Astrocyte of the spinal cord (primary cell): Measurements from ENCODE around the gene PIK3CG.

Experiments used
- DNase-seq: peaks from one replicate; pipeline ENCODE4 v3.0.0; 2011; ENCODE audit warnings: low read depth, low spot score
- H3K4me3 ChIP-seq: 2 replicates; pipeline ENCODE4 v1.5.1; 2011; ENCODE audit warnings: low read depth, mild to moderate bottlenecking, low read length, moderate library complexity
- in situ Hi-C: cut with HindIII; loops from 2 replicates; pipeline ENCODE4 v1.10.0; 2017; ENCODE audit warnings: low sequenced_read_pairs
- TF ChIP-seq, protein P1 (sequence below): IDR thresholded peaks from 2 replicates; pipeline ENCODE4 v1.5.1; 2012; ENCODE audit warnings: low read depth, mild to moderate bottlenecking, low read length, inconsistent platforms

The PIK3CG gene

DNA sequence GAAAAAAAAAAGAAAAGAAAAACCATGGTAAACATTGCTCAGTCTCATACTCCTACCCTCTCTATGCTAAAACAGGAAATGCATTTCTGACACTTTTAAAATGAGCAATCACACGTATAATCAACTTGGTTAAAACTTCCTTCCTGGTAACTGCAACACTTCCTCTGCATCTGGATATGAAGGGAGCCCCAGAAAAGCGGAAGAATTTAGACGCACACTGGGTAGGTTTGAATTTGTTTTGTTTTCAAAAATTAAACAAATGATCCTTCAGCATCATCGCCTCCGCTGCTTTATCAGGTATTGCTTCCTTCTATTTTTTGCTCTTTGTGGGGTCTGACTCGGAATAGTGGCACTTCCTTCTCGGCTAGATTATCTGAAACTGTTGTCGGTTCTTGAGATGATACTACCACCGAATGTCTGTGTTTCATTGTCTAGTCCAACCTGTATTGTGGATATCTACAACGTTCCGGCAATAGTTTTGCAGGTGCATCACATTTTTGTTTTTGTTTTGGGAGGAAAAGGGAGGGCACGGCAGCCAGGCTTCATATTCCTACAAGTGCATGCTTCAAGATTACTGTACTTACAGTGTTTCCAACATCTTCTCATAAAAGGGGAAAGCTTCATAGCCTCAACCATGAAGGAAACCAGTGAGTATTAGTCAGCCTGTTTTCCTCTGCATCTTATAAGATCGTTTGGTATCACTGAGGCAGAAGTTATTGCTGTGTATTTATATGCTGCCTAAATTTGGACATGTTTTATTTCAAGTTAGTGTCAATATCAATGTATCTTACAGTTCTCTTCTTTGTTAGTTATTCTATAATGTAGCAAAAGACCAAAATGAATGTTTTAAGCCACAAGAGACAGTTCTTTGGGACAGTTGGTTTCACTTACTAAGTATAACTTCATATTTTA, at the start of gene PIK3CG:
PIK3CG (plus strand) TSS at position 153 of the 912 bp plus-strand sequence. CDS start 2,280 bp downstream, outside the sequence.
- TF ChIP-seq, protein P1, sequence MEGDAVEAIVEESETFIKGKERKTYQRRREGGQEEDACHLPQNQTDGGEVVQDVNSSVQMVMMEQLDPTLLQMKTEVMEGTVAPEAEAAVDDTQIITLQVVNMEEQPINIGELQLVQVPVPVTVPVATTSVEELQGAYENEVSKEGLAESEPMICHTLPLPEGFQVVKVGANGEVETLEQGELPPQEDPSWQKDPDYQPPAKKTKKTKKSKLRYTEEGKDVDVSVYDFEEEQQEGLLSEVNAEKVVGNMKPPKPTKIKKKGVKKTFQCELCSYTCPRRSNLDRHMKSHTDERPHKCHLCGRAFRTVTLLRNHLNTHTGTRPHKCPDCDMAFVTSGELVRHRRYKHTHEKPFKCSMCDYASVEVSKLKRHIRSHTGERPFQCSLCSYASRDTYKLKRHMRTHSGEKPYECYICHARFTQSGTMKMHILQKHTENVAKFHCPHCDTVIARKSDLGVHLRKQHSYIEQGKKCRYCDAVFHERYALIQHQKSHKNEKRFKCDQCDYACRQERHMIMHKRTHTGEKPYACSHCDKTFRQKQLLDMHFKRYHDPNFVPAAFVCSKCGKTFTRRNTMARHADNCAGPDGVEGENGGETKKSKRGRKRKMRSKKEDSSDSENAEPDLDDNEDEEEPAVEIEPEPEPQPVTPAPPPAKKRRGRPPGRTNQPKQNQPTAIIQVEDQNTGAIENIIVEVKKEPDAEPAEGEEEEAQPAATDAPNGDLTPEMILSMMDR = no peak
- no peak within 1 kb of the TSS for H3K4me3 ChIP-seq
- no peak for DNase-seq
- in situ Hi-C loops = no loop called here

DNA sequence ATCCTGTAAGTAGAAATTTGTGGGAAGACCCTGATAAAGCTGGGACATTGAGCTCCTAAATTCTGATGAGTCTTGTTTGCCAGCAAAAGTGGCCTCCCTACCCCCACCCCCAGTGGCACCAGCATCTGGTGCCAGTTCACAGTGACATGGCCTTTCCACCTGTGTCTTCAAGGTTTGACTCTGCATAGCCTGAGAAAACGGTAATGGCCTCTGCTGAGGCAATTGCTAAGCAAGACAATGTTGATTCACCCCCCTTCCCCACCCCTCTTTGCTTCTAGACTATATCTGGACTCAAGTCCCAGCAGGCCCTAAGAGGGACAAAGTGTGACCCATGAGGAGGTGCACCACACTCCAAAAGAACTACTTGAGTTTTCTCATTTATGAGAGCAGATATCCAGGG, 48.0 kb upstream of the PIK3CG start:
- H3K4me3 ChIP-seq = no peak overlapping the region
- in situ Hi-C loops = no loop called here
- DNase-seq = no peak
- TF ChIP-seq, protein P1 = no peak

DNA sequence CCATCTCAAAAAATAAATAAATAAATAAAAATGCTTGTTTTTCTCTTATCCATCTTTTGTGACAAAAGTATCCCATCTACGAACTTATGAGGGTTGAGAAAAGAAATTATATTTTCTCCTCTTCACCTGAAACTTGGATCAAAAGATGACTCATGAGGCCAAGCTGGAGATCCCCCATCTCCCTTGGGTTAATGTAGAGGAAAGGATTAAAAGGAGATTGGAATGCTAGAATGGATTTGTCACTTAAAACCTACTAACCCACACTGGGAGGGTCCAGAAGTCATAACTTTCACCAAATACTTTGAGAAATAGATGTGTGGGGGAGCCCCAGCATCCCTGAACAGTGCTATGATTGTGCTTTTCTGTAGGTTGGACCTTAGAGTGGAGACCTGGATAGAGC, 46.3 kb upstream of the PIK3CG start:
- TF ChIP-seq, protein P1 = no peak
- no peak overlapping the region for H3K4me3 ChIP-seq
- no peak for DNase-seq
- in situ Hi-C loops = no loop called here

DNA sequence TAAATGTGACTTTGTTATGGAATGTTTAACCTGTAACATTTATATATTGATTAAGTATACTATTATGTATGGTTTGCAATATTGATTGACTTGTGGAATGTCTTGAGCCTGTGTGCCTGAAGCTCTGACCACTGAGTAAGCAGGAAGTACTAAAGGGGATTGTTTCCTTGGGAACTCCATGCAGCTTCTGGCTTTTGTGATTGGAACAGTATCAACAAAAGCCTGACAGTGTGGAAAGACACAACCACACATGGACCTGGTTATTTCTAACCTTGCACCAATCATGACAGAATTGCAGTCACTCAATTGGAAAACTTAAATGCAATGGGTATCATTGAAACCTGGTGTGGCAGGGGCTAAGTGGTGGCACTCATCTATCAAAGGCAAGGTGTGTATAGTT, 45.5 kb upstream of the PIK3CG start:
- in situ Hi-C loops = no loop called here
- DNase-seq = no peak
- no peak overlapping the region for H3K4me3 ChIP-seq
- TF ChIP-seq, protein P1 = no peak

DNA sequence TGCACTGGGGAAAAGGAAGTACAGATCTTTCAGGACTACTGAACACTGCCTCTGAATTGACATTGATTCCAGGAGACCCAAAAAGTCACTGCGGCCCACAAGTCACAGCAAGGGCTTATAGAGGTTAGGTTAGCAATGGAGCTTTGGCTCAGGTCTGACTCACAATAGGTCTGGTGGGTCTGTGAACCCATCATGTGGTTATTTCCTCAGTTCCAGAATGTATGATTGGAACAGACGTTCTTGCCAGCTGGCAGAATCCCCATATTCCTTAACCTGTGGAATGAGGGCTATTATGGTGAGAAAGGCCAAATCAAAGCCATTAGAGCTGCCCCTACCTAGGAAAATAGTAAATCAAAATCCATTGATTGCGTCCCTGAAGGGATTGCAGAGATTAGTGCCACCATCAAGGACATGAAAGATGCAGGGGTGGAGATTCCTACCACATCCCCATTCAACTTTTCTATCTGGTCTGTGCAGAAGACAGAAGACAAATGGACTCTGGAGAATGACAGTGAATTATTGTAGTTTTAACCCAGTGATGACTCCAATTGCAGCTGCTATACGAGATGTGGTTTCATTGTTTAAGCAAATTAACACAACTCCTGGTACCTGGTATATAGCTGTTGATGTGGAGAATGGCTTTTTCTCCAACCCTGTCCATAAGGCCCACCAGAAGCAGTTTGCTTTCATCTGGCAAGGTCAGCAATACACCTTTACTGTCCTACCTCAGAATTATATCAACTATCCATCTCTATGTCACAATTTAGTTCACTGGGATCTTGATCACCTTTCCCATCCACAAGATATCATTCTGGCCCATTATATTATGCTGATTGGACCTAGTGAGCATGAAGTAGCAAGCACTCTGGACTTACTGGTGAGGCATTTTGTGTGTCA, 44.5 kb upstream of the PIK3CG start:
- peak; percentile 19 for DNase-seq
- H3K4me3 ChIP-seq = no peak overlapping the region
- TF ChIP-seq, protein P1 = no peak
- in situ Hi-C loops = no loop called here

DNA sequence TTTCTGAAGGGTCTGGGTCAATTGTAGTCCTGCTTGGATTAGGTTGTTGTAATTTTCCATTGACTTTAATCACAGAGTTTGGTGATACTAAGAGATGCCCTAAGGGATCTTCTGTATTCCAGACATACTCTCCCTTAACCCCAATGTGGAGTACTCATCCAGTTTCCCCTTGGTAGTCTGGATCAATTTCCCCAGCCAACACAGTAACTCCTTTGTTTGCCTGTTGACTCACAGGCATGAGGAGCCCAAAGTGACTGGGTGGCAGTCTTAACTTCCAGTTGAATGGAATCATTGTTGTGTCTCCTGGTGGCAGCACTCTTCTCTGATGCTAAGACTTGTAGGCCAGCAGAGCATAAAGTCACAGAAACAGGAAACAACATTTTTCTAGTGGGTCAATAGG, 41.5 kb upstream of the PIK3CG start:
- no peak overlapping the region for H3K4me3 ChIP-seq
- TF ChIP-seq, protein P1 = no peak
- in situ Hi-C loops = no loop called here
- no peak for DNase-seq
